OCI-LY7 (cell line): Measurements from ENCODE around the gene FLG2. TPM values are rescaled to one million over a fixed set of nuclear protein-coding genes. Genes with fewer than 3 reads are reported as not detected.
"Not testable (repeated sequence)": the region's sequence is repeated elsewhere in the genome, so short reads cannot be mapped to it uniquely, and the experiment has no call there.

Source experiments
- BruUV-seq: library from RNA; stranded (reverse); fragments of 400-500 nt; replicated peaks from 2 replicates; lab custom pipeline; 2021; lab: Mats Ljungman, UMichigan
- CTCF ChIA-PET: fragments of 300-600 bp; sonication (Branson Sonifier 250); formaldehyde crosslinking; loops from one replicate; lab custom pipeline; 2022; ENCODE audit warnings: antibody characterized with exemption; ENCODE audit not compliant: unreplicated experiment; lab: Charles Lee
- POLR2A ChIA-PET: fragments of 300-600 bp; sonication (Branson Sonifier 250); formaldehyde crosslinking; loops from one replicate; lab custom pipeline; 2022; ENCODE audit warnings: antibody characterized with exemption; lab: Charles Lee
- DNase-seq: peaks from one replicate; pipeline ENCODE4 v3.0.0-alpha.2; 2015; ENCODE audit warnings: low spot score
- H2AFZ ChIP-seq: fragments of 200-600 bp; sonication (generic), shearing (Covaris generic); 2 replicates; pipeline ENCODE4 v1.6.1; 2014; ENCODE audit warnings: mild to moderate bottlenecking, antibody characterized with exemption, low read length, moderate library complexity
- H3K27ac ChIP-seq: fragments of 200-600 bp; sonication (generic); 2 replicates; pipeline ENCODE4 v1.5.1; 2014; ENCODE audit warnings: mixed run types, low read depth, mild to moderate bottlenecking, moderate library complexity, low read length, inconsistent platforms; ENCODE audit not compliant: poor library complexity, severe bottlenecking
- H3K36me3 ChIP-seq: fragments of 200-600 bp; sonication (generic); 2 replicates; pipeline ENCODE4 v1.6.1; 2014; ENCODE audit warnings: mild to moderate bottlenecking, antibody characterized with exemption, low read length, moderate library complexity, mixed read lengths; ENCODE audit not compliant: insufficient read depth
- H3K4me1 ChIP-seq: fragments of 200-600 bp; sonication (generic); 2 replicates; pipeline ENCODE4 v1.5.1; 2014; ENCODE audit warnings: mild to moderate bottlenecking, low read length; ENCODE audit not compliant: insufficient read depth, poor library complexity, severe bottlenecking
- H3K4me2 ChIP-seq: fragments of 200-600 bp; sonication (generic); 2 replicates; pipeline ENCODE4 v1.6.1; 2014; ENCODE audit warnings: mild to moderate bottlenecking, low read length
- H3K4me3 ChIP-seq: fragments of 200-600 bp; sonication (generic); 2 replicates; pipeline ENCODE4 v1.5.1; 2014; ENCODE audit warnings: mild to moderate bottlenecking, low read depth, low read length; ENCODE audit not compliant: poor library complexity, severe bottlenecking
- H3K79me2 ChIP-seq: fragments of 200-600 bp; sonication (generic); 2 replicates; pipeline ENCODE4 v1.6.1; 2016; ENCODE audit warnings: low read depth, mild to moderate bottlenecking, low read length, moderate library complexity, mixed read lengths; ENCODE audit not compliant: insufficient read depth
- H3K9me2 ChIP-seq: fragments of 200-600 bp; sonication (generic); 2 replicates; pipeline ENCODE4 v1.6.1; 2016; ENCODE audit warnings: mild to moderate bottlenecking, low read length, mixed read lengths; ENCODE audit not compliant: insufficient read depth
- H3K9me3 ChIP-seq: fragments of 200-600 bp; sonication (generic); 2 replicates; pipeline ENCODE4 v1.6.1; 2014; ENCODE audit warnings: mild to moderate bottlenecking, mixed run types, low read length, mixed read lengths
- H4K20me1 ChIP-seq: fragments of 200-600 bp; sonication (generic); 2 replicates; pipeline ENCODE4 v1.6.1; 2014; ENCODE audit warnings: mild to moderate bottlenecking, antibody characterized with exemption, low read length, moderate library complexity, mixed read lengths; ENCODE audit not compliant: insufficient read depth
- intact Hi-C: fragments of 100-400 bp; cut with micrococcal nuclease; formaldehyde crosslinking; loops from one replicate; pipeline ENCODE4 v1.10.0; 2022; ENCODE audit not compliant: unreplicated experiment
- small RNA-seq: library from RNA; depleted of rRNA; stranded (forward); fragments of <200 nt; gene quantifications from one replicate; pipeline ENCODE3, GENCODE V24; 2014
- total RNA-seq, 2 experiments: library from RNA; depleted of rRNA in 1 of 2; stranded (reverse); fragments of >200 nt in 1 of 2; shearing (Covaris generic) in 1 of 2; gene quantifications; 2 replicates each; pipeline ENCODE4 v1.2.3, GENCODE V29; 2014 to 2022

The FLG2 gene
- total RNA-seq, 2 experiments from 2014 or later = not detected

DNA sequence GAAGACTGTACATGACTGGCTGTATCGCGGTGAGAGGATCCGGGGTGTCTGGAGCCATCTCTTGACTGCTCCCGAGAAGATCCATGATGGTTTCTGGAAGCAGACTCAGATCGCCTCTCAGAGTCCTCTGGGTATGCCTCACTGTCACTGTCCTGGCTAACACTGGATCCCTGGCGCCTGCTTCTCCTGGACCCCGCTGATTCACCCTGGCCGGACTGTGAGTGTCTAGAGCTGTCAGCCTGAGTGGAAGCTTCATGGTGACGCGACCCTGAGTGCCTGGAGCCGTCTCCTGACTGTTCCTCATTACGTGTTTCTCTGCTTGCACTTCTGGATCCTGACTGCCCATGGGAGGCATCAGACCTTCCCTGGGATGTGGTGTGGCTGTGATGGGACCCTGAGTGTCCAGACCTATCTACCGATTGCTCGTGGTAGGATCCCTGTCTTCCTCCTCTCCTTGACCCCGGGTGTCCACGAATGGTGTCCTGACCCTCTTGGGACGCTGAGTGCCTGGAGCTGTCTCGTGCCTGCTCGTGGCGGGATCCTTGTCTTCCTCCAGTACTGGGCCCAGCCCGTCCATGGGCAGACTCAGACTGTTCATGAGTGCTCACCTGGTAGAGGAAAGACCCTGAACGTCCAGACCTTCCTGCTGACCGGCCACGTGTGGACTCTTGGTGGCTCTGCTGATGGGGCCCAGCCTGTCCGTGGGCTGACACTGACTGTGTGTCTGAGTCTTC, 56.5 kb downstream of the FLG2 start:
- H3K9me3 ChIP-seq, H3K4me2 ChIP-seq, H3K9me2 ChIP-seq, H3K4me1 ChIP-seq, POLR2A ChIA-PET, CTCF ChIA-PET, H3K36me3 ChIP-seq, H4K20me1 ChIP-seq, H3K4me3 ChIP-seq, DNase-seq, H2AFZ ChIP-seq, intact Hi-C loops, BruUV-seq, H3K79me2 ChIP-seq, H3K27ac ChIP-seq: not testable (repeated sequence)

Small RNA genes within 50 kb of the gene (small RNA-seq; reads per million reads assigned to genes)
- not detected for gene HMGN3P1

Other genes starting within 250 kb of the FLG2 start
- gene TCHH, start 244.6 kb downstream of the FLG2 start, total RNA-seq (2014; rRNA removed; shearing (Covaris generic)) = not detected in 2 replicates
- not detected in 2 replicates for gene TCHH, start 244.6 kb downstream of the FLG2 start, total RNA-seq (2022)
- gene RPTN, start 200.8 kb downstream of the FLG2 start, total RNA-seq (2014; rRNA removed; shearing (Covaris generic)) = not detected in 2 replicates
- not detected in 2 replicates for gene RPTN, start 200.8 kb downstream of the FLG2 start, total RNA-seq (2022)
- not detected in 2 replicates for gene HRNR, start 135.8 kb downstream of the FLG2 start, total RNA-seq (2014; rRNA removed; shearing (Covaris generic))
- gene HRNR, start 135.8 kb downstream of the FLG2 start, total RNA-seq (2022) = not detected in 2 replicates
- gene FLG, start 34.8 kb downstream of the FLG2 start, total RNA-seq (2014; rRNA removed; shearing (Covaris generic)) = not detected in 2 replicates
- gene FLG, start 34.8 kb downstream of the FLG2 start, total RNA-seq (2022) = not detected in 2 replicates
- gene CRNN, start 54.3 kb upstream of the FLG2 start, total RNA-seq (2014; rRNA removed; shearing (Covaris generic)) = not detected in 2 replicates
- gene CRNN, start 54.3 kb upstream of the FLG2 start, total RNA-seq (2022) = not detected in 2 replicates
- not detected in 2 replicates for gene LCE5A, start 150.8 kb upstream of the FLG2 start, total RNA-seq (2014; rRNA removed; shearing (Covaris generic))
- not detected in 2 replicates for gene LCE5A, start 150.8 kb upstream of the FLG2 start, total RNA-seq (2022)
- not detected in 2 replicates for gene CRCT1, start 154.5 kb upstream of the FLG2 start, total RNA-seq (2014; rRNA removed; shearing (Covaris generic))
- gene CRCT1, start 154.5 kb upstream of the FLG2 start, total RNA-seq (2022) = not detected in 2 replicates
- gene LCE3E, start 206.8 kb upstream of the FLG2 start, total RNA-seq (2014; rRNA removed; shearing (Covaris generic)) = not detected in 2 replicates
- gene LCE3E, start 206.8 kb upstream of the FLG2 start, total RNA-seq (2022) = not detected in 2 replicates
- not detected in 2 replicates for gene LCE3D, start 220.5 kb upstream of the FLG2 start, total RNA-seq (2014; rRNA removed; shearing (Covaris generic))
- gene LCE3D, start 220.5 kb upstream of the FLG2 start, total RNA-seq (2022) = not detected in 2 replicates
- gene LCE3C, start 240.2 kb upstream of the FLG2 start, total RNA-seq (2014; rRNA removed; shearing (Covaris generic)) = not detected in 2 replicates
- not detected in 2 replicates for gene LCE3C, start 240.2 kb upstream of the FLG2 start, total RNA-seq (2022)